Endothelial cell of umbilical vein (primary cell): ENCODE results near the gene SNX9. TPM values are rescaled to one million over a fixed set of nuclear protein-coding genes. Genes with fewer than 3 reads are reported as not detected.

Source experiments
- BruUV-seq: library from RNA; stranded (reverse); fragments of 400-500 nt; replicated peaks from 2 replicates; lab custom pipeline; 2021; lab: Mats Ljungman, UMichigan
- CTCF ChIA-PET: fragments of 300-600, 350-600 bp; sonication (Branson Sonifier 250); formaldehyde crosslinking; loops from one replicate; lab custom pipeline; 2021; ENCODE audit warnings: antibody characterized with exemption, inconsistent platforms; lab: Charles Lee
- POLR2A ChIA-PET: fragments of 300-600, 350-600 bp; sonication (Branson Sonifier 250); formaldehyde crosslinking; loops from one replicate; lab custom pipeline; 2021; ENCODE audit warnings: antibody characterized with exemption, inconsistent platforms; lab: Charles Lee
- DNase-seq: peaks from one replicate; pipeline ENCODE4 v3.0.0-alpha.2; 2011; ENCODE audit warnings: low read depth, low spot score
- FAIRE-seq: peaks from 2 replicates; lab custom pipeline; 2011; peaks lifted over from hg19 to GRCh38; lab: Jason Lieb, UNC
- H2AFZ ChIP-seq: 2 replicates; pipeline ENCODE4 v1.6.0; 2012; ENCODE audit warnings: low read depth, low read length, control low read depth, inconsistent platforms
- H3K27ac ChIP-seq: 2 replicates; pipeline ENCODE4 v1.5.1; 2011; ENCODE audit warnings: low read depth, mild to moderate bottlenecking, control low read depth, low read length, moderate library complexity; ENCODE audit not compliant: insufficient read depth
- H3K27me3 ChIP-seq, 2 experiments: 2 replicates each; pipeline versions ENCODE4 v1.6.0 to v1.6.1; 2011; ENCODE audit warnings: low read length in 2 of 2, mixed read lengths in 1 of 2; ENCODE audit not compliant: control insufficient read depth in 2 of 2, insufficient read depth in 2 of 2
- H3K36me3 ChIP-seq, 2 experiments: 2 replicates in 1 of 2; 3 replicates in 1 of 2; pipeline ENCODE4 v1.5.1; 2011; ENCODE audit warnings: low read length in 2 of 2, mild to moderate bottlenecking in 1 of 2, moderate library complexity in 1 of 2; ENCODE audit not compliant: control insufficient read depth in 2 of 2, insufficient read depth in 2 of 2; ENCODE audit errors: extremely low read depth in 1 of 2
- H3K4me1 ChIP-seq: 3 replicates; pipeline ENCODE4 v1.5.1; 2011; ENCODE audit warnings: mild to moderate bottlenecking, low read length; ENCODE audit not compliant: control insufficient read depth, insufficient read depth; ENCODE audit errors: extremely low read depth
- H3K4me2 ChIP-seq: 2 replicates; pipeline ENCODE4 v1.6.1; 2011; ENCODE audit warnings: low read length, control low read depth, mixed read lengths; ENCODE audit not compliant: insufficient read depth
- H3K4me3 ChIP-seq, 3 experiments: fragments of 200-600 bp in 1 of 3; sonication (generic), shearing (Covaris generic) in 1 of 3; replicated peaks in 1 of 3; 2 replicates each; pipeline ENCODE4 v1.5.1; 2011 to 2016; ENCODE audit warnings: control low read depth in 3 of 3, low read length in 3 of 3, mild to moderate bottlenecking in 2 of 3, inconsistent platforms in 1 of 3, low read depth in 1 of 3, moderate library complexity in 1 of 3; ENCODE audit not compliant: insufficient read depth in 1 of 3
- H3K79me2 ChIP-seq: 2 replicates; pipeline ENCODE4 v1.6.0; 2012; ENCODE audit warnings: low read length, inconsistent platforms; ENCODE audit not compliant: control insufficient read depth, insufficient read depth
- H3K9ac ChIP-seq: replicated peaks from 2 replicates; pipeline ENCODE3; 2011; ENCODE audit warnings: low read length, control low read depth; ENCODE audit not compliant: insufficient read depth; ENCODE audit errors: extremely low read depth
- H3K9me1 ChIP-seq: replicated peaks from 3 replicates; pipeline ENCODE4 v1.6.0; 2011; ENCODE audit warnings: mild to moderate bottlenecking, low read length; ENCODE audit not compliant: control insufficient read depth, insufficient read depth; ENCODE audit errors: extremely low read depth
- H3K9me3 ChIP-seq: replicated peaks from 2 replicates; pipeline ENCODE4 v1.5.1; 2012; ENCODE audit warnings: low read length, inconsistent platforms; ENCODE audit not compliant: control insufficient read depth, insufficient read depth
- H4K20me1 ChIP-seq: replicated peaks from 2 replicates; pipeline ENCODE3; 2011; ENCODE audit warnings: mild to moderate bottlenecking, low read length; ENCODE audit not compliant: control insufficient read depth, insufficient read depth; ENCODE audit errors: extremely low read depth
- FOS ChIP-seq: IDR thresholded peaks from 2 replicates; pipeline ENCODE4 v1.6.1; 2011; ENCODE audit warnings: mild to moderate bottlenecking, low read length, moderate library complexity, borderline replicate concordance; ENCODE audit not compliant: insufficient read depth
- GATA2 ChIP-seq: IDR thresholded peaks from 2 replicates; pipeline ENCODE4 v1.7.0; 2011; ENCODE audit warnings: low read depth, mild to moderate bottlenecking, moderate library complexity, mixed read lengths, low read length; ENCODE audit not compliant: insufficient read length, insufficient read depth
- JUN ChIP-seq: IDR thresholded peaks from 2 replicates; pipeline ENCODE4 v1.6.1; 2011; ENCODE audit warnings: borderline replicate concordance, low read depth; ENCODE audit not compliant: insufficient read length, insufficient read depth
- MYC ChIP-seq: IDR thresholded peaks from one replicate; pipeline ENCODE4 v1.6.1; 2011; ENCODE audit warnings: mild to moderate bottlenecking, low read depth, low read length
- POLR2A ChIP-seq: IDR thresholded peaks from 2 replicates; pipeline ENCODE4 v1.6.1; 2012; ENCODE audit warnings: low read depth, mild to moderate bottlenecking, control low read depth, low read length
- POLR2AphosphoS5 ChIP-seq: IDR thresholded peaks from 2 replicates; pipeline ENCODE4 v1.6.1; 2012; ENCODE audit warnings: low read depth, mild to moderate bottlenecking, control low read depth, low read length, moderate library complexity; ENCODE audit not compliant: insufficient read depth
- dilution Hi-C: fragments of 300-500 bp; cut with MboI; formaldehyde crosslinking; loops from one replicate; pipeline ENCODE4 v1.15.0; 2019; ENCODE audit warnings: low sequenced_read_pairs; ENCODE audit not compliant: extremely low pct_ligation_motif_present
- intact Hi-C: fragments of 100-400 bp; cut with micrococcal nuclease; formaldehyde crosslinking; loops from one replicate; pipeline ENCODE4 v1.10.0; 2022
- polyA plus RNA-seq, 4 experiments: library from polyadenylated mRNA; depleted of rRNA in 3 of 4; stranded (reverse) in 3 of 4; unstranded in 1 of 4; fragments of >200 nt; gene quantifications; 2 replicates each; pipeline versions ENCODE4 v1.2.1 to v1.2.3, GENCODE V29; 2011 to 2012; ENCODE audit warnings: missing spikeins in 1 of 4
- total RNA-seq: library from RNA; stranded (reverse); gene quantifications from 2 replicates; pipeline ENCODE4 v1.2.3, GENCODE V29; 2021
- TF ChIP-seq, protein P1 (sequence below), 2 donors: IDR thresholded peaks; 1 replicate in 1 of 2; 2 replicates in 1 of 2; pipeline ENCODE4 v1.5.1; 2011; ENCODE audit warnings: low read length in 2 of 2, mild to moderate bottlenecking in 2 of 2, moderate library complexity in 2 of 2, control low read depth in 1 of 2, inconsistent platforms in 1 of 2, low read depth in 1 of 2; ENCODE audit not compliant: insufficient read depth in 1 of 2; ENCODE audit errors: extremely low read depth in 1 of 2

The SNX9 gene
- total and polyA plus RNA-seq, 2 donors (not counting 3 experiments of a cell fraction or from before 2014, with no cell fraction given) = 27.5 to 54.5 TPM

DNA sequence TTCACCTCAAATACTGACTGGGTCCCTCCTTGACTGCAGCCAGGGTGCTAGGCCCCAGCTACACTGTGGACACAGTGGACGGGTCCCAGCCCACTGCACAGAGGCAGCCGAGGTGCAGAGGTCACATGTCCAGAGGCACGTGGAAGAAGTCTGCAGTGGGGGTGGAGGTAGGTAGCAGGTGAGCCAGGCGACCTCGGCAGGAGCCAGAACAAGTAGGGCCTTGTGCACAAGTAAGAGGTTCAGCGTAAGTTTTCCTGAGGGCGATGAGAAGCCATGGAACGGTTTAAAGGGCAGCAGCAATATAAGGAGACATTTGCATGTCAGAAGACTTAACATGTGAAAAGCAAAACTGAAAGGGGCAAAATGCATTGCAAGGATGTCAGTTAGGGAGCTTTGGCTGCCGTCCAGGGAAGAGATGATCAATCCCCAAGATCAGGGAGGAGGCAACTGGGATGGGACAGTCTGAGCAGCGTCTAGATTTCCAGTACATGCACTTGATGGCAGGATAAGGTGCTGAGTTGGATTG lies 49.7 kb upstream of the SNX9 start:
- H3K27me3 ChIP-seq = peaks cover 0 to 2% of the 10 kb centered on the region in 2 experiments
- DNase-seq (no peak), FAIRE-seq (no peak)
- intact Hi-C loops (no loop called here), dilution Hi-C loops (no loop called here)
- CTCF ChIA-PET = no interaction called here
- H3K9me3 ChIP-seq = no peaks in the 10 kb centered on the region
- no peaks in the 10 kb centered on the region for H3K36me3 ChIP-seq
- POLR2A ChIA-PET = no interaction called here
- no peaks in the 10 kb centered on the region for H3K79me2 ChIP-seq
- BruUV-seq = no TSS peak
- H3K9ac ChIP-seq = no peak overlapping the region
- H4K20me1 ChIP-seq = no peaks in the 10 kb centered on the region
- H3K4me2 ChIP-seq = no peak overlapping the region
- H3K4me3 ChIP-seq = no peak overlapping the region
- TF ChIP-seq JUN (no peak), FOS (no peak), POLR2A (no peak), GATA2 (no peak), POLR2AphosphoS5 (no peak), MYC (no peak)
- TF ChIP-seq, protein P1, sequence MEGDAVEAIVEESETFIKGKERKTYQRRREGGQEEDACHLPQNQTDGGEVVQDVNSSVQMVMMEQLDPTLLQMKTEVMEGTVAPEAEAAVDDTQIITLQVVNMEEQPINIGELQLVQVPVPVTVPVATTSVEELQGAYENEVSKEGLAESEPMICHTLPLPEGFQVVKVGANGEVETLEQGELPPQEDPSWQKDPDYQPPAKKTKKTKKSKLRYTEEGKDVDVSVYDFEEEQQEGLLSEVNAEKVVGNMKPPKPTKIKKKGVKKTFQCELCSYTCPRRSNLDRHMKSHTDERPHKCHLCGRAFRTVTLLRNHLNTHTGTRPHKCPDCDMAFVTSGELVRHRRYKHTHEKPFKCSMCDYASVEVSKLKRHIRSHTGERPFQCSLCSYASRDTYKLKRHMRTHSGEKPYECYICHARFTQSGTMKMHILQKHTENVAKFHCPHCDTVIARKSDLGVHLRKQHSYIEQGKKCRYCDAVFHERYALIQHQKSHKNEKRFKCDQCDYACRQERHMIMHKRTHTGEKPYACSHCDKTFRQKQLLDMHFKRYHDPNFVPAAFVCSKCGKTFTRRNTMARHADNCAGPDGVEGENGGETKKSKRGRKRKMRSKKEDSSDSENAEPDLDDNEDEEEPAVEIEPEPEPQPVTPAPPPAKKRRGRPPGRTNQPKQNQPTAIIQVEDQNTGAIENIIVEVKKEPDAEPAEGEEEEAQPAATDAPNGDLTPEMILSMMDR (IDR thresholded peaks at IDR 0.05; ENCODE audit: extremely low read depth in 1 of 2, insufficient read depth in 1 of 2, low read depth in 1 of 2, low read length in 2 of 2) = no peak
- H3K9me1 ChIP-seq = no peaks in the 10 kb centered on the region
- H3K4me1 ChIP-seq = no peaks in the 10 kb centered on the region
- H3K27ac ChIP-seq = no peak overlapping the region
- no peak overlapping the region for H2AFZ ChIP-seq
